K562 (cell line): ENCODE measurements around the gene RPP21. TPM values are rescaled to one million over a fixed set of nuclear protein-coding genes. Genes with fewer than 3 reads are reported as not detected.

Experiments used
- BACH1 ChIP-seq: fragments of 200-800 bp; sonication (Bioruptor generic); IDR thresholded peaks from 2 replicates; pipeline ENCODE4 v1.6.1; 2016; ENCODE audit warnings: missing genetic modification characterization, missing compliant biosample characterization
- C11orf30 ChIP-seq: fragments of 450-650 bp; IDR thresholded peaks from 2 replicates; pipeline ENCODE4 v1.6.1; 2016; ENCODE audit warnings: low read depth, mild to moderate bottlenecking
- CHD2 ChIP-seq: IDR thresholded peaks from 2 replicates; pipeline ENCODE4 v1.6.1; 2011; ENCODE audit warnings: low read depth, low read length
- CREM ChIP-seq: IDR thresholded peaks from 2 replicates; pipeline ENCODE4 v1.6.1; 2014; ENCODE audit warnings: antibody characterized with exemption, low read depth
- ERF ChIP-seq: fragments of 450-650 bp; formaldehyde crosslinking; IDR thresholded peaks from 2 replicates; pipeline ENCODE4 v1.4.0; 2020; ENCODE audit warnings: mild to moderate bottlenecking, mixed read lengths
- FOXJ3 ChIP-seq: sonication (generic); formaldehyde crosslinking; IDR thresholded peaks from 2 replicates; pipeline ENCODE4 v1.4.0; 2020; ENCODE audit warnings: mild to moderate bottlenecking, missing genetic modification reagents
- HDAC2 ChIP-seq: fragments of 450-650 bp; IDR thresholded peaks from 2 replicates; pipeline ENCODE4 v1.6.1; 2016; ENCODE audit warnings: mild to moderate bottlenecking
- HLTF ChIP-seq: fragments of 450-650 bp; IDR thresholded peaks from 2 replicates; pipeline ENCODE4 v1.6.1; 2016
- NONO ChIP-seq, 2 experiments: fragments of 200-400 bp in 1 of 2; fragments of 450-650 bp in 1 of 2; formaldehyde crosslinking in 1 of 2; IDR thresholded peaks; 2 replicates each; pipeline ENCODE4 v1.6.1; 2017; ENCODE audit warnings: low read depth in 2 of 2, mild to moderate bottlenecking in 2 of 2, moderate library complexity in 2 of 2, low read length in 1 of 2
- NR4A1 ChIP-seq, 2 experiments: fragments of 250-450 bp in 1 of 2; fragments of 450-650 bp in 1 of 2; sonication (Bioruptor Pico) in 1 of 2; IDR thresholded peaks; 2 replicates each; pipeline versions ENCODE4 v1.4.0 to v1.6.1; 2016 to 2020; ENCODE audit warnings: mild to moderate bottlenecking in 2 of 2, missing compliant biosample characterization in 1 of 2, missing genetic modification characterization in 1 of 2, moderate library complexity in 1 of 2
- RCOR1 ChIP-seq, 2 experiments: IDR thresholded peaks; 2 replicates each; pipeline ENCODE4 v1.6.1; 2012; ENCODE audit warnings: low read depth in 2 of 2, low read length in 2 of 2, borderline replicate concordance in 1 of 2, improper control_type of control experiment in 1 of 2
- REST ChIP-seq, 2 experiments: fragments of 450-650 bp; formaldehyde crosslinking in 1 of 2; IDR thresholded peaks; 2 replicates each; pipeline versions ENCODE4 v1.4.0 to v1.6.1; 2014 to 2020; ENCODE audit warnings: mild to moderate bottlenecking in 2 of 2, borderline replicate concordance in 1 of 2, low read depth in 1 of 2
- SMARCB1 ChIP-seq: IDR thresholded peaks from 2 replicates; pipeline ENCODE4 v1.6.1; 2011; ENCODE audit warnings: improper control_type of control experiment, low read depth; ENCODE audit not compliant: insufficient read length
- SP1 ChIP-seq: sonication (generic); formaldehyde crosslinking; IDR thresholded peaks from 2 replicates; pipeline ENCODE4 v1.8.1; 2022; ENCODE audit warnings: mild to moderate bottlenecking, missing genetic modification reagents
- TEAD4 ChIP-seq, 2 experiments: sonication (generic) in 1 of 2; formaldehyde crosslinking in 1 of 2; IDR thresholded peaks; 2 replicates each; pipeline versions ENCODE4 v1.6.1 to v1.8.0; 2012 to 2022; ENCODE audit warnings: borderline replicate concordance in 1 of 2, inconsistent platforms in 1 of 2, low read length in 1 of 2, mild to moderate bottlenecking in 1 of 2, missing genetic modification reagents in 1 of 2
- ZBTB7A ChIP-seq: IDR thresholded peaks from 2 replicates; pipeline ENCODE4 v1.6.1; 2011; ENCODE audit warnings: low read depth, mild to moderate bottlenecking, low read length, moderate library complexity, borderline replicate concordance; ENCODE audit not compliant: control insufficient read depth
- polyA plus RNA-seq, 8 experiments: library from polyadenylated mRNA; depleted of rRNA in 4 of 8; stranded (reverse) in 5 of 8; unstranded in 3 of 8; fragments of >200 nt; fragmentation: Nextera tagmentation in 2 of 8; fragmentation: Illumina TruSeq in 1 of 8; extraction: Ambion mirVana in 2 of 8; extraction: Trizol in 1 of 8; gene quantifications; 2 replicates each; pipeline versions ENCODE4 v1.2.1 to v1.2.3, GENCODE V29; 2011 to 2014; ENCODE audit warnings: inconsistent platforms in 1 of 8, missing spikeins in 1 of 8
- total RNA-seq, 7 experiments: library from RNA; depleted of rRNA in 6 of 7; stranded (reverse); fragments of >200 nt in 6 of 7; fragmentation: Illumina TruSeq in 2 of 7; extraction: Trizol in 2 of 7; gene quantifications; 2 replicates each; pipeline versions ENCODE4 v1.2.1 to v1.2.3, GENCODE V29; 2011 to 2021; ENCODE audit warnings: low replicate concordance in 1 of 7
- TF ChIP-seq, protein P1 (sequence below): fragments of 250-450 bp; sonication (Bioruptor Pico); IDR thresholded peaks from 2 replicates; pipeline ENCODE4 v1.4.0; 2020; ENCODE audit warnings: mild to moderate bottlenecking

Gene RPP21
- total and polyA plus RNA-seq, 9 of the 15 experiments (the other 6 are each of a cell fraction or from before 2014, with no cell fraction given) = 62.1 to 362 (median 166) TPM

- TF ChIP-seq NR4A1 (CRISPR knock-in tag; IDR thresholded peaks at IDR 0.05) (peak; percentile 87; the same call in 1 of the 2 replicates), NR4A1 (tag; IDR thresholded peaks at IDR 0.05) (no peak), BACH1 (tag) (no peak), HDAC2 (no peak; the same call in 1 of the 2 replicates), RCOR1 (IDR thresholded peaks at IDR 0.05; ENCODE audit: borderline replicate concordance in 1 of 2, low read depth in 2 of 2, low read length in 2 of 2) (peak in 1 of 2 experiments; percentile 20; a peak in 1 of 4 replicates), ZBTB7A (0 out of 2 replicates have a peak, but pooled peaks have one; percentile 25), HLTF (peak; percentile 62; the same call in 1 of the 2 replicates), FOXJ3 (CRISPR knock-in tag) (no peak), ERF (CRISPR knock-in tag) (peak; percentile 81; the same call in 1 of the 2 replicates), SP1 (CRISPR knock-in tag) (peak; percentile 72), SMARCB1 (no peak), TEAD4 (IDR thresholded peaks at IDR 0.05; ENCODE audit: low read length) (peak; percentile 37; the same call in 1 of the 2 replicates), TEAD4 (CRISPR knock-in tag; IDR thresholded peaks at IDR 0.05; ENCODE audit: borderline replicate concordance) (no peak), REST (IDR thresholded peaks at IDR 0.05; ENCODE audit: borderline replicate concordance) (no peak), REST (CRISPR knock-in tag; IDR thresholded peaks at IDR 0.05; ENCODE audit: low read depth) (peak; percentile 64; the same call in 1 of the 2 replicates), CREM (peak; percentile 70; the same call in 1 of the 2 replicates), C11orf30 (peak; percentile 41; the same call in 1 of the 2 replicates), NONO (IDR thresholded peaks at IDR 0.05; ENCODE audit: low read depth in 2 of 2, low read length in 1 of 2) (peak; percentile 57 to 79; a peak in 2 of 4 replicates), CHD2 (peak; percentile 61; the same call in 1 of the 2 replicates)
- TF ChIP-seq, protein P1, sequence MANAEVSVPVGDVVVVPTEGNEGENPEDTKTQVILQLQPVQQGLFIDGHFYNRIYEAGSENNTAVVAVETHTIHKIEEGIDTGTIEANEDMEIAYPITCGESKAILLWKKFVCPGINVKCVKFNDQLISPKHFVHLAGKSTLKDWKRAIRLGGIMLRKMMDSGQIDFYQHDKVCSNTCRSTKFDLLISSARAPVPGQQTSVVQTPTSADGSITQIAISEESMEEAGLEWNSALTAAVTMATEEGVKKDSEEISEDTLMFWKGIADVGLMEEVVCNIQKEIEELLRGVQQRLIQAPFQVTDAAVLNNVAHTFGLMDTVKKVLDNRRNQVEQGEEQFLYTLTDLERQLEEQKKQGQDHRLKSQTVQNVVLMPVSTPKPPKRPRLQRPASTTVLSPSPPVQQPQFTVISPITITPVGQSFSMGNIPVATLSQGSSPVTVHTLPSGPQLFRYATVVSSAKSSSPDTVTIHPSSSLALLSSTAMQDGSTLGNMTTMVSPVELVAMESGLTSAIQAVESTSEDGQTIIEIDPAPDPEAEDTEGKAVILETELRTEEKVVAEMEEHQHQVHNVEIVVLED = peak; percentile 82
Observed at GRCh38 chr6:30344868-30345671, at the start of gene RPP21 (continued).
